ENCODE measurements around the gene TIMM13.
"Not testable (repeated sequence)": the region's sequence is repeated elsewhere in the genome, so short reads cannot be mapped to it uniquely, and the experiment has no call there.

Gene TIMM13

DNA sequence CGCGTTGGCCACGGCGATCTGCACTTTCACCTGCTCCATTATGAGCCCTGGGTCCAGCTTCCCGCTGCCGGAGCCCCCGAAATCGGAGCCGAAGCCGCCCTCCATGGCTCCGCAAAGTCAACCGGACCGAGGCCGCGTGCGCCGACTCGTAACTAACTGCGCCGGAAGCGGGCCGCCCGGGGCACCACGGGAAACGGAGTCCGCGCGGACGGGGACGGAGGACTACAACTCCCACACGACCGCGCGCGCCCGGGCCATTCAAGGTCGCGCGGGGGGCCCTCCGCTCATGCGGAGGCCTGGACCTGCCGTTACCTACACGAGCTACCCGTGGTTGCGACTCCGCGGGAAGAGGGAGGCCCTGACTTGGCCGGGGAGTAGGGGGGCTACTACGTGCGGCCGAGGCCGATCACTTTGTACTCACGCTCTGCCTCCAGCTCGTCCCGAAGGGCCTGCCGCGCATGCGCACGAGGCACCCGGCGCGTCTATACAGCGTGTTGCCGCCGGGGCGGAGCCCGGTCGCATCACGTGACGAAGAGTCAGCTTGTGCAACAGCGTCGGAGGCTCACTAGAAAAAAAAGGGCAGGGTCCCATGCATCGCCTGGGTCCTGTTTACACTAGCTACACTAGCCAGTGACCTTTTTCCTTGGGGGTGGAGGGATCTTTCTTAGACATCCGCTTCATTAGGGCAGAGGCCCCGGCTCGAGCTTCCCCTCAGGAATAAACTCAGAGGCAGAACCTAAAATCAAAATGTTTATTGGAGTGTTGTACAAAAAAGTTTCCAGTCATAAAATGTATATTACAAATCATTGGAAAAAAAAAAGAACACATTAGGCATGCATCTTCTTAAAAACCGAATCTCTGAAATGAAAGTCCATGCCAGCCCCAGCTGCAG, at the start of gene TIMM13:
TIMM13 (minus strand) TSS at position 158 of the 892 bp plus-strand sequence; CDS start at position 105, 53 bp downstream.
- peak; percentile 95 for DNase-seq

DNA sequence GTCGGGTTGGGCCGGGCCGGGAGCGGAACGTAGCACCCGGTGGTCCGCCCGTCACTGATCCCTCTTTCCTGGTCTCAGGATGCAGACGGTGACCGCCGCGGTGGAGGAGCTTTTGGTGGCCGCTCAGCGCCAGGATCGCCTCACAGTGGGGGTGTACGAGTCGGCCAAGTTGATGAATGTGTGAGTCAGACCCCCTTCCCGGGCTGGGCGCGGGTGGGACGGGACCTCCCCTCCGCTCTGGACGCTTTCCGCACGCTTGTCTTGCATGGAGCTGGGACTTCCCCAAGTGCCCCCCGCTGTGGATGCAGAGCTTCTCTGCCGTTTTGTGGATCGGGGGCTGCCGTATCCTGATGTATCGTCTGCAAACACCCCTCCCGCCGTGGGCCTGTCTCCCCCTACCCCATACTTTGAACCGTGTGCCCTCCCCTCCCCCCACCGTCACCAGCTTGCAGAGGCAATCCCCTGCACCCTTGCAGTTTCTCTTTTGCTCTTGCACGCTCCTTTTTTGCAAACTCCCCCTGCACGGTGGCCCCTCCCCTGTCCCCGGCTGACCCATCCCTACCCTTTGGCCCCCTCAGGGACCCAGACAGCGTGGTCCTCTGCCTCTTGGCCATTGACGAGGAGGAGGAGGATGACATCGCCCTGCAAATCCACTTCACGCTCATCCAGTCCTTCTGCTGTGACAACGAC, 49.2 kb upstream of the TIMM13 start:
- peak; percentile 80 for DNase-seq

DNA sequence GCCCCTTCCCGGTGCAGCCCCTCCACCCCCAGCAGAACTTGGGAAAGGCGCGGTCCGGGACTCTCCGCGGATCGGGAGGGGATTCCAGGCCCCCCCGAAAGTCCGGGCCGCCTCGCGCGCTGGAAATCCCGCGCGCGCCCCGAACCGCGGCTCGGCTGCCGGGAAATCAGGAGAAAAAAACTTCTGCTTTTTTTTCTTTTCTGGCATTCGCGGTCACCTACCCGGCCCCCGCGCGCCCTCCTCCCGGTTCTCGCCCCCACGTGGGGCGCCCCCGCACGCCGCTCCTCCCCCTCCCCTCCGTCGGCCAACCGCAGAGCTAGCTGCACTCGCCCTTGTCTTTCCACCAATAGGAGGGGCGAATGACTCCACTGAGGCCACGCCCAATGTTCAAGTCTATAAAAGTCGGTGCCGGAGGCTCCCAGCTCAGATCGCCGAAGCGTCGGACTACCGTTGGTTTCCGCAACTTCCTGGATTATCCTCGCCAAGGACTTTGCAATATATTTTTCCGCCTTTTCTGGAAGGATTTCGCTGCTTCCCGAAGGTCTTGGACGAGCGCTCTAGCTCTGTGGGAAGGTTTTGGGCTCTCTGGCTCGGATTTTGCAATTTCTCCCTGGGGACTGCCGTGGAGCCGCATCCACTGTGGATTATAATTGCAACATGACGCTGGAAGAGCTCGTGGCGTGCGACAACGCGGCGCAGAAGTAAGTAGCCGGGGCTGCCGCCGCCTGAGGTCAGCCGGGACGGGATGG, 48.5 kb upstream of the TIMM13 start, which contains the start of gene GADD45B:
GADD45B (plus strand) TSS at position 426 of the 749 bp plus-strand sequence; CDS start at position 658, 232 bp downstream.
- DNase-seq: peak; percentile 99

DNA sequence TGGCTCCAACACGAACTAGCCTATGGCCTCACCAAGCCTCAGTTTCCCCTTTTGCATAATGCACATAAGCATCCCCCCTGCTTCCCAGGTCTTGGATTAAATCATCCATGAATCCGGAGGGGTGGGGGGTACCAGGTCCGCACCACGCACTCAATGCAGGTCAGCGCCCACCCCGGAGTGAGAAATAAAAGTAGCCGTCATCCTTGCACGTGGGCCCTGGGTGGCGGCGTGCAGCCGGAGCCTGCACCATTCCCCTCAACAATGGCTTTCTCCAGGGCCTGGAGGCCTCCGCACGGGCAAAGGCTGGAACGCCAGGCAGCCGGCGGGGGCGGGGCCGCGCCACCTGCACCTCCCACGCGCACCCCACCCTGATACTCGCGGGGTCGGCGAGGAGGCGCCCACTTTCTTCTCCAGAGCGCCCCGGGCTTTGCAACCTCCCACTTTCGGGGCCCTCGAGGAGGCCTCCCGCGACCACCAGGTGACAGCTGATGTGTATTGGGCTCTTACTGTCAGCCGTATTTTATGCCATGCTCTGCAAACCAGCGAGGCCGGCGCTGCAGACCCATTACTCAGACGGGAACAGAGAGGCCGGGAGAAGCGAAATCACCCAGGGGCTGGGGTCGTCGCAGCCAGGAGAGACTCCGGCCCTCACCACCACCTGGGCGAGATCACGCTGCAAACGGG, 47.8 kb upstream of the TIMM13 start:
- DNase-seq: peak; percentile 68

DNA sequence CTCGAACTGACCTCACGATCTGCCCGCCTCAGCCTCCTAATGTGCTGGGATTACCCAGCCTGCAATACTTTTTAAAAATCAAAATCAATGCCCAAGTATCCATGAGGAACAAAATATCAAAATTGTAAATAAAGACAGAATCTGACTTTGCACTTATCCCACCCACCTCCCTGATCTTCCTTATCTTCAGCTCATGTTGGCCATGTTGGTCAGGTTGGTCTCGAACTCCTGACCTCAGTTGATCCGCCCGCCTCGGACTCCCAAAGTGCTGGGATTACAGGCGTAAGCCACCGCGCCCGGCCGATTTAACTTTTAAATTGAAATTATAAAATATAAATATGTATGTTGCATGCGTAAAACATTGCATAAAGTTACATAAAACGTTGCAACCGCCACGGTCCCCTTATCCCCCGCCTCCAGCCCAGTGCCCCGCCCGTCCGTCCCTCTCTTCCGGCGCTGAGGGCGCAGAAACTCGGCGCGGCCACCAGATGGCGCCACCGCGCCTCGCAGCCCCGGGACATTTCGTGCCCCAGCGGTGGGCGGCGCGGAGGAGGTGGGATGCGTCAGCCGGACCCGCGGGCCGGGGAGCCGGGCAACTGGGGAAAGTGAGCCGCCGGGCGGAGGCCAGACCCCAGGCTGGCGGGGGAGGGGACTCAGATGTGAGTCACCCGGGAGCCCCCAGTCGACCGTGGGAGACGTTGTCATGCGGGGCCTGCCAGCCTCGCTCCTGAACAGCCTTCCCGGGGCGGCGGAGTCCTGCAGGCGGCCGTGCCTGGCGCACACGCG, 47.0 kb upstream of the TIMM13 start:
- peak; percentile 93 for DNase-seq

DNA sequence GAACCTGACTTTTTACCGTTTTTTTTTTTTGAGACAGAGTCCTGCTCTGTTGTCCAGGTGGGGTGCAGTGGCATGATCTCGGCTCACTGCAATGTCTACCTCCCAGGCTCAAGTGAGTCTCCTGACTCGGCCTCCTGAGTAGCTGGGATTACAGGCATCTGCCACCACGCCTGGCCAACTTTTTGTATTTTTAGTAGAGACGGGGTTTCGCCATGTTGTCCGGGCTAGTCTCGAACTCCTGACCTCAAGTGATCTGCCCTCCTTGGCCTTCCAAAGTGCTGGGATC, 42.5 kb upstream of the TIMM13 start:
- DNase-seq: not testable (repeated sequence)

DNA sequence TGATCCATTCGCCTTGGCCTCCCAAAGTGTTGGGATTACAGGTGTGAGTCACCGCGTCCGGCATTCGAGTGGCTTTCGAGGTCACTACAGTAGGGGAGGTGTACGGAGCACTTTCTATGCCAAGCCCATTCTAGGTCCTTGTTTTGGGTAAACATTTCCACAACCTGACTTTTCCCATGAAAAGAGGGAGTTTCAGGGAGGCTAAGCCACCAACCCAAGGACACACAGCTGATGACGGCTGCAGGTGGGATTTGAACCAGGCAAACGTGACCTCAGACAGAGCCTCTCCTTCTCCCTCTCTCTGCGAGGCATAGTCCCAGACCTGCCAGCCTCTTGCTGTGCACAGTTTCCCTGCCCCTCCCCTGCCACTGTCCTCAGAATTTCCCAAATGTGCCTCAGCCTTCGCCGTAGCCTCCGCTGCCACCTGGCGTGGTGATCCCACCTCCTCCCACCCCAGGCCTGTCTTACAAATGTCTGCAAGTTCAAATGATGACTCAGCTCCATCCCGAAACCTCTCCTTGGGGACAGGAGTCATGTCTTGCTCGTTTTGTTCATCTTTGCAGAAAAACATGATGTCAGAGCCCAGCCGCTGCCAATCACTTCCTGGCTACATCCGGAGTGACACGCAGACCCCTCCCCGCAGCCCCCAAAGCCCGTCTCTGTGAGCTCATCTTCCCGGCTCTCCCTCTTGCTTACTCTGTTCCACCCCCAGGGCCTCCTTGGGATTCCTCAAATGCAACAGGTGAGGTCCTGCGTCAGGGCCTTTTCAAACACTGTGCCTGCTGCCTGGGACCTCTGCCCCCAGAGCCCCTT, 41.9 kb upstream of the TIMM13 start:
- DNase-seq: peak; percentile 93

DNA sequence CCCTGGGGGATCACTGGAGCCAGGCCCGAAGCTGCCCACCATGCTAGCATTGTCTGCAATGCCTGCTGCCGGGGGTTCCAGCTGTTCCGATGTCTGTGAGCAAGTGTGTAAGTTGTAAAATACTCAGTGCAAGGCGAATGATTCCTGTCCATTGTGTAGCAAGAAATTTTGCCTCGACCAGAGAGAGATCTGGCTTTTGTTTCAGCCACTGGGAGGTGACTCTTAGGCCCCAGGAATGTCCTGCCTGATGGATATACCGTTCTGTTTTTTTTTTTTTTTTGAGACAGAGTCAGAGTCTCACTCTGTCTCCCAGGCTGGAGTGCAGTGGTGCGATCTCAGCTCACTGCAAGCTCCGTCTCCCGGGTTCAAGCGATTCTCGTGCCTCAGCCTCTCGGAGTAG, 41.2 kb upstream of the TIMM13 start:
- no peak for DNase-seq

DNA sequence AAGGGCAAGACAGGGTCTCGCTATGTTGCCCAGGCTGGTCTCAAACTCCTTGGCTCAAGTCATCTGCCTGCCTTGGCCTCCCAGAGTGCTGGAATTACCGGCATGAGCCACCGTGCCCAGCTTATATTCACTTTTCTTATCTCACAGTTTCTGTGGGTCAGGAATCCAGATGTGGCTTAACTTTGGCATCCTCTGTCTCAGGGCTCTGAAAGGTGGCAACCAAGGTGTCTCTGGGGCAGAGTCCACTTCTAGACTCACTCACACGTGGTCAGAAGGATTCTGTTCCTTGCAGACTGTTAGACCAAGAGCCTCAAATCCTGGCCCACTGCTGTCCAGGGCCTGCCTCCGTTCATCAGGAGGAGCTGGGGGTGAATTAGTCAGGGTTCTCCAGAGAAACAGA, 37.0 kb upstream of the TIMM13 start:
- no peak for DNase-seq

DNA sequence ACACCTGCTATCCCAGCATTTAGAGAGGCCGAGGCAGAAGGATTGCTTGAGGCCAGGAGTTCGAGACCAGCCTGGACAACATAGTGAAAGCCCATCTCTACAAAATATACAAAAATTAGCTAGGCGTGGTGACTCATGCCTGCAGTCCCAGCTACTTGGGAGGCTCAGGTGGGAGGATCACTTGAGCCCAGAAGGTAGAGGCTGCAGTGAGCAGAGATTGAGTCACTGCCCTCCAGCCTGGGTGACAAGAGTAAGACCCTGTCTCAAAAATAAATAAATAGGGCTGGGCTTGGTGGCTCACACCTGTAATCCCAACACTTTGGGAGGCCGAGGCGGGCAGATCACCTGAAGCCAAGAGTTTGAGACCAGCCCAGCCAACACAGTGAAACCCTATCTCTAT, 36.3 kb upstream of the TIMM13 start:
- not testable (repeated sequence) for DNase-seq

DNA sequence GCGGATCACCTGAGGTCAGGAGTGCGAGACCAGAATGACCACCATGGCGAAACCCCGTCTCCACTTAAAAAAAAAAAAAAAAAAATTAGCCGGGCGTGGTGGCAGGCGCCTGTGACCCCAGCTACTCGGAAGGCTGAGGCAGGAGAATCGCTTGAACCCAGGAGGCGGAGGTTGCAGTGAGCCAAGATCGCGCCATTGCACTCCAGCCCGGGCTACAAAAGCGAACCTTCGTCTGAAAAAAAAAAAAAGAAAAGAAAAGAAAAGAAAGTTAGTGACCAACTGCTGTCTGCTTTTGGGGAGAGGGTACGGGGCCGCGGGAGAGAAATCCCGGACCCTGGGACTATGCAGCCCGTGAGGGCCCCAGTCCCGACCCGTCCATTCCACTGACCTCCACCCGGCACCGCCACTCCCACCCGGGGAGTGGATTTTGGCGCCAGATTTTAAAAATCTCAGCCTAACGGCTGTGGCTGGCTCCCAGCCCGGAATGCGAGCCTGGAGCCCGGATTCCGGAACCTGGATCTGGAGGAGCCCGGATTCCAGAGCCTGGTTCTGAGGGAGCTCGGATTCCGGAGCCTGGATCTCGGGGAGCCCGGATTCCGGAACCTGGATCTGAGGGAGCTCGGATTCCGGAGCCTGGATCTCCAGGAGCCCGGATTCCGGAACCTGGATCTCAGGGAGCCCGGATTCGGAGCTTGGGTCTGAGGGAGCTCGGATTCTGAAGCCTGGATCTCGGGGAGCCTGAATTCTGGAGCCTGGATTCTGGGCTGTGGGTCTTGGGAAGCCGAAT, 35.4 kb upstream of the TIMM13 start:
- DNase-seq: peak; percentile 97

DNA sequence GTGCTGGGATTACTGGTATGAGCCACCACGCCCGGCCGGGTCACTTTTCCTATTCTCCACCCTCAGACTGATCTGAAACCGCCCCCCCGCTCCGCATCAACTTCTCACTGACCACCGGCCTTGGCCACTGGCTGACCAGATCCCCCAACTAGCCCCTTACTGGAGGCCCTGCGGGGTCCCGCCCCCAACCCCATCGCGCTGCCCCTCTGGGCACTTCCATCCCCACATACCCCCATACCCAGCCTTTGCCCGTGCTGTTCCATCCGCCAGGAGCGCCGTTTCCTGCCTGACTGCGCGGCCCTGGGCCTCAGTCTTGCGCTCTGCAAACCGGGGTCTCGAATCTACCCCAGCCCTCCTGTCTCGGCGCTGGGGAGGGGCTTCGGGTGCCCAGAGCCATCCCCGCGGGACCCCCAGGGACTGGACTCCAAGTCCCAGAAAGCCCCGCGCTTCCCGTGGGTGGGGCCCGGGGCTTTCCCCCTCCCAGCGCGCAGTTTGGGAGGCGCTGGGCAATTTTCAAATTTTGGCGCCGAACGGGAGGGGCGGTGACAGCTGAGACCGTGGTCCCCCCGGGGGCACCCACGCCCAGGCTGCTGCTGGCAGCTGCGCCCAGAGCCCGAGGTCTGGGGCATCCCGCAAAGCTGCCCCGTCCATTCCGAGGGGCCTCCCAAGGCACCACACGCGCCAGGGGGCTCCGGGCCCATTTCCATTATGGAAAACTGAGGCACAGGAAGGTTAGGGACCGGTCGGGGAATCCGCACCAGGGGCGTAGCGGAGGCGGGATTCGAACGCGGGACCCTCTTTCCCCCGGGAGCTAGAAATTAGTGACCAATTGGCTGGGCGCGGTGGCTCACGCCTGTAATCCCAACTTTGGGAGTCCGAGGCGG, 34.6 kb upstream of the TIMM13 start:
- peak; percentile 76 for DNase-seq

DNA sequence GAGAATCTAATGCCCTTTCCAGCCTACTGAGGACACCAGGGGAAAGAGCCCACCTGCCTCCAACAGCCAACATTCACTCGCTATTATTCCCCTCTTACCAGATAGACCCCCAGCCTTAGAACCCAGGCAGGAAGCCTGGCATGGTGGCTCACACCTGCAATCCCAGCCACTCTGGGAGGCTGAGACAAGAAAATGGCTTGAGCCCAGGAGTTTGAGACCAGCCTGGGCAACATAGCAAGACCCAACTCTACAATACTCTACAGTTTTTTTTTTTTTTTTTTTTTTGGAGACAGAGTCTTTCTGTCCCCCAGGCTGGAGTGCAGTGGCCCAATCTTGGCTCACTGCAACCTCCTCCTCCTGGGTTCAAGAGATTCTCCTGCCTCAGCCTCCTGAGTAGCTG, 32.9 kb upstream of the TIMM13 start:
- no peak for DNase-seq

DNA sequence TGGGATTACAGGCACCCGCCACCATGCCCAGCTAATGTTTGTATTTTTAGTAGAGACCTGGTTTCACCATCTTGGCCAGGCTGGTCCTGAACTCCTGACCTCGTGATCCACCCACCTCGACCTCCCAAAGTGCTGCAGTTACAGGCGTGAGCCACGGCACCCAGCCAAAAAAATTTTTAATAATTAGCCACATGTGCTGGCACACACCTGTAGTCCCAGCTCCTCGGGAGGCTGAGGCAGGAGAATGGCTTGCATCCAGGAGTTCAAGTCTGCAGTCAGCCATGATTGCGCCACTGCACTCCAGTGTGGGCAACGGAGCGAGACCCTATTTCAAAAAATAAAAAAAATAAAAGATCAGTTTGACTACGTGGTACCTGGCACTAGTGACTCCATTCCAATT, 31.4 kb upstream of the TIMM13 start:
- DNase-seq: not testable (repeated sequence)

DNA sequence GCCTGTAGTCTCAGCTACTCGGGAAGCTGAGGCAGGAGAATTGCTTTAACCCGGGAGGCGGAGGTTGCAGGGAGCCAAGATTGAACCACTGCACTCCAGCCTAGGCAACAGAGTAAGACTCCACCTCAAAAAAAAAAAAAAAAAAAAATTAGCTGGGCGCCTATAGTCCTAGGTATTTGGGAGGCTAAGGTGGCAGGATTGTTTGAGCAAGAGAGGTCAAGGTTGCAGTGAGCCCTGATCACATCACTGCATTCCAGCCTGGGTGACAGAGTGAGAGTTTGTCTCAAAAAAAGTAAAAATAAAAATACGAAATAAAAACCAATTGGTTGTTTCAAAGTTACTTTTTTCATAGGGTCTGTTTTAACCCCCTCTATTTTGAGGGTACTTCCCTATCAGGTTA, 30.7 kb upstream of the TIMM13 start:
- DNase-seq: no peak

DNA sequence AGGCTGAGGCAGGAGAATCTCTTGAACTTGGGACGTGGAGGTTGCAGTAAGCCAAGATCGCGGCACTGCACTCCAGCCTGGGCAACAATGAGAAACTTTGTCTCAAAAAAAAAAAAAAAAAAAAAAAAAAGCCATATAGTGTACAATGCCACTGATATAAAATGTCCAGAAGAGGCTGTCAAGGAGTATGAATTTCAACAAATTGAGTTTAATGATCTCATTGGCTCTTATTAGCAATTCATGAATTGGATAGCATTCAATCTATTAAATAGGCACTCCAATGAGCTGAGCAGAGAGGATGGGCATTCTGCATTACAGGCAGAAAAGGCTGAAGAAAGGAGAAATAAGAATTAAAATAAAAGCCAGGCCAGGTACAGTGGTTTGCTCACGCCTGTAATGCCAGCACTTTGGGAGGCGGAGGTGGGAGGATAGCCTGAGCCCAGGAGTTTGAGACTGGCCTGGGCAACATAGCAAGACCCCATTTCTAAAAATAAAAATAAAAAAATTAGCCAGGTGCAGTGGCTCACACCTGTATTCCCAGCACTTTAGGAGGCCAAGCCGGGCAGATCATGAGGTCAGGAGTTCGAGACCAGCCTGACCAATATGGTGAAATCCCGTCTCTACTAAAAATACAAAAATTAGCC, 30.1 kb upstream of the TIMM13 start:
- DNase-seq: no peak

DNA sequence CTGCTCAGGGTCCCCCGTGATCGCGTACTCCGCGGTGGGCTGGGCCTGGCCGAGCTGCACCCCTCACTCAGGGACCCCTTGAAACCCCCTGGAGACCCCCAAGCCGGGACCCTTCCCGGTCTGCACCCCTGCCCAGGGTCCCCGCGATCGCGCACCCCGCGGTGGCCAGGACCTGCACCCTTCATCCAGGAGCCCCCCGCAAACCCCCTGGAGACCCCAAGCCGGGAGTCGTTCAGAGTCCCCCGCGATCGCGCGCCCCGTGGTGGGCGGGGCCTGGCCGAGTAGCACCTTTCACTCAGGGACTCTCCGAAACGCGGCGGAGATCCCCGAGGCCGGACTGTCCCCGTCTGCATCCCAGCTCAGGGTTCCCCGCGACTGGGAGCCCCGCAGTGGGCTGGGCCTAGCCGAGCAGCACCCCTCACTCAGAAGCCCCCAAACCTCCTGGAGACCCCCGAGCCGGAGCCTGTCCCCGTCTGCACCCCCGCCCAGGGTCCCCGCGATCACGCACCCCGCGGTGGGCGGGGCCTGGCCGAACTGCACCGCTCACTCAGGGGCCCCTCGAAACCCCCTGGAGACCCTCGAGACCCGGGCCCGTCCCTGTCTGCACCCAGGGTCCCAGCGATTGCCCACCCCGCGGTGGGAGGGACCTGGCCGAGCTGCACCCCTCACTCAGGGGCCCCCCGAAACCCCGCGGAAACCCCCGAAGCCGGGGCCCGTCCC, 28.6 kb upstream of the TIMM13 start:
- DNase-seq: no peak

Measured in fibroblast of upper back skin (primary cell).